Measurements from ENCODE around the gene COQ10A.

Gene COQ10A

GRCh38 chr12:56299853-56300643 lies 33.3 kb downstream of the COQ10A start, which contains the start of gene CS:
Gene CS, minus strand, starts transcription at chr12:56300330. Its CDS starts 129 bp downstream, at chr12:56300201.
- no peak for TF ChIP-seq CTCF (IDR thresholded peaks at IDR 0.05)
- peak; percentile 99 for DNase-seq (ENCODE audit: low spot score)
- Histone ChIP-seq H3K4me3 (peak within 1 kb of the TSS; percentile 96), H3K27ac (peak within 1 kb of the TSS; percentile 86 to 92)

GRCh38 chr12:56300644-56301464 lies 34.1 kb downstream of the COQ10A start:
- TF ChIP-seq CTCF (IDR thresholded peaks at IDR 0.05): no peak
- peak overlapping the region; percentile 86 to 92 for H3K27ac ChIP-seq
- DNase-seq (ENCODE audit: low spot score): no peak
- H3K4me3 ChIP-seq: peak overlapping the region; percentile 96

GRCh38 chr12:56304276-56304675 lies 37.5 kb downstream of the COQ10A start:
- DNase-seq (ENCODE audit: low spot score): no peak
- no peak for TF ChIP-seq CTCF (IDR thresholded peaks at IDR 0.05)
- Histone ChIP-seq H3K27ac (no peak overlapping the region), H3K4me3 (no peak overlapping the region)

GRCh38 chr12:56304872-56305590 lies 38.3 kb downstream of the COQ10A start:
- no peak for DNase-seq (ENCODE audit: low spot score)
- TF ChIP-seq CTCF (IDR thresholded peaks at IDR 0.05): no peak
- Histone ChIP-seq H3K4me3 (no peak overlapping the region), H3K27ac (no peak overlapping the region)

GRCh38 chr12:56307221-56307965 lies 40.7 kb downstream of the COQ10A start:
- DNase-seq (ENCODE audit: low spot score): no peak
- Histone ChIP-seq H3K4me3 (no peak overlapping the region), H3K27ac (no peak overlapping the region)
- no peak for TF ChIP-seq CTCF (IDR thresholded peaks at IDR 0.05)

GRCh38 chr12:56308714-56309113 lies 42.0 kb downstream of the COQ10A start:
- DNase-seq (ENCODE audit: low spot score): no peak
- no peak overlapping the region for H3K4me3 ChIP-seq
- no peak for TF ChIP-seq CTCF (IDR thresholded peaks at IDR 0.05)
- no peak overlapping the region for H3K27ac ChIP-seq
